NCI-H2227 treated with DMSO at 0.1 percent for 48 hours (cell line): ENCODE results near the gene HOOK2.
"Not testable (repeated sequence)": the region's sequence is repeated elsewhere in the genome, so short reads cannot be mapped to it uniquely, and the experiment has no call there.

Source experiments
- DNase-seq: peaks from one replicate; lab custom pipeline; 2025; lab: John Stamatoyannopoulos, UW

HOOK2 gene

GRCh38 chr19:12774588-12775555, at the start of gene HOOK2:
TSS of gene HOOK2 (minus strand) at chr19:12775552. CDS start at chr19:12775449, 103 bp downstream.
- no peak for DNase-seq

- DNase-seq = no peak
Measured at GRCh38 chr19:12821761-12822160, 46.4 kb upstream of the HOOK2 start.

- DNase-seq = not testable (repeated sequence)
Measured at GRCh38 chr19:12817810-12818209, 42.5 kb upstream of the HOOK2 start.

GRCh38 chr19:12817188-12817587, 41.8 kb upstream of the HOOK2 start:
- not testable (repeated sequence) for DNase-seq

- no peak for DNase-seq
Measured at GRCh38 chr19:12815088-12815487, 39.7 kb upstream of the HOOK2 start.

- DNase-seq = peak; percentile 63
Measured at GRCh38 chr19:12806242-12807081, 31.1 kb upstream of the HOOK2 start, which contains the start of gene RNASEH2A. TSS of gene RNASEH2A (plus strand) at chr19:12806584. CDS start at chr19:12806674, 90 bp downstream.

GRCh38 chr19:12804051-12804450, 28.7 kb upstream of the HOOK2 start:
- DNase-seq = no peak

GRCh38 chr19:12802267-12803106, 27.1 kb upstream of the HOOK2 start:
- DNase-seq = no peak

GRCh38 chr19:12801466-12802266, 26.3 kb upstream of the HOOK2 start, which contains the start of the genes PRDX2 and THSD8:
TSS of gene PRDX2 (minus strand) at chr19:12801800. CDS start at chr19:12801261, 539 bp downstream.
TSS of gene THSD8 (plus strand) at chr19:12802069. CDS start at chr19:12802072, 3 bp downstream.
- DNase-seq = peak; percentile 34

- no peak for DNase-seq
Measured at GRCh38 chr19:12800923-12801465, 25.6 kb upstream of the HOOK2 start.

- no peak for DNase-seq
Measured at GRCh38 chr19:12800466-12800770, 25.1 kb upstream of the HOOK2 start.

- DNase-seq = no peak
Measured at GRCh38 chr19:12799742-12800465, 24.6 kb upstream of the HOOK2 start.

- not testable (repeated sequence) for DNase-seq
Measured at GRCh38 chr19:12797607-12798006, 22.3 kb upstream of the HOOK2 start.

- DNase-seq = no peak
Measured at GRCh38 chr19:12797141-12797587, 21.8 kb upstream of the HOOK2 start.

GRCh38 chr19:12796146-12797071, 21.1 kb upstream of the HOOK2 start:
- DNase-seq = peak; percentile 61

- no peak for DNase-seq
Measured at GRCh38 chr19:12794971-12795381, 19.6 kb upstream of the HOOK2 start.

- DNase-seq = no peak
Measured at GRCh38 chr19:12794196-12794941, 19.0 kb upstream of the HOOK2 start.
